ENCODE results near the gene MBNL3. TPM values are rescaled to one million over a fixed set of nuclear protein-coding genes. Genes with fewer than 3 reads are reported as not detected.

The MBNL3 gene
- total RNA-seq, 1 experiment from 2014 or later = 2.6 TPM

DNA sequence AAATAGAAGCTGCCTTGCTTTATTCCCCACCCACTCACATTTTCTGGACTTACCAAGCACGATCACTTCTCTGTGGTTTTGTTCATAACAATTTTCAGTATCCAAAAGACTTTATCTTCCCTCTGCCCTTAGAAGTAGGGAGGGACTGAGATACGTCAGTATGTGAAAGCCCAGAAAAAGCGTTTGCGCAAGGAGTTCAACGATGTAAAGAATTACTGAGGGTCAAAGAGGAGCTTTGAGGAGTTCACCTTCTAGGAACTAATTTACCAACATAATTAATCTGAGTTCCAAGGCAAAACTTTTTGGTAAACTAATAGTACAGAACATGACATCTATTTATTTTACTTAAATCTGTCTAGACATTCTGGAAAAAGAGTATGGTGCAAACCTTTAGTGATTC is 84.6 kb downstream of the MBNL3 start:
- H3K27me3 ChIP-seq (ENCODE audit: insufficient read depth, low read length) = no peaks in the 10 kb centered on the region
- no peak for DNase-seq
- no peak overlapping the region for H3K14ac ChIP-seq (ENCODE audit: insufficient read depth, low read length)
- no peaks in the 10 kb centered on the region for H3K9me3 ChIP-seq (ENCODE audit: control insufficient read depth, low read depth, low read length)
- H3K27me3 Mint-ChIP-seq (ENCODE audit: low read depth) = peaks cover 1% of the 10 kb centered on the region; the same call in 1 of the 2 replicates
- no peak overlapping the region for H3K23ac ChIP-seq (ENCODE audit: insufficient read length, low read depth, low read length)
- no peak overlapping the region for H3T11ph ChIP-seq (ENCODE audit: low read length)
- no peak overlapping the region for H3K4ac ChIP-seq (ENCODE audit: low read depth, low read length)
- WGBS (ENCODE audit: extremely low coverage, insufficient read length, low lambda C conversion rate) = no CpG with 5 or more reads among the region's 5 CpGs
- H3K4me1 ChIP-seq (ENCODE audit: insufficient read depth, low read length) = peaks cover 4% of the 10 kb centered on the region
- H3K36me3 Mint-ChIP-seq (ENCODE audit: insufficient read depth in 1 of 3, low read depth in 3 of 3) = peaks cover 0 to 5% (median 0%) of the 10 kb centered on the region in 3 experiments; a peak in 2 of 7 replicates
- H2AK5ac ChIP-seq (ENCODE audit: insufficient read length, low read length) = no peak overlapping the region
- no peak overlapping the region for H2BK12ac ChIP-seq (ENCODE audit: insufficient read length, low read depth, low read length)
- H3K27ac Mint-ChIP-seq = no peak overlapping the region
- H3K4me1 Mint-ChIP-seq = peaks cover 16 to 28% of the 10 kb centered on the region in 2 experiments
- H3K4me3 Mint-ChIP-seq = no peak overlapping the region
- no peak overlapping the region for H2BK120ac ChIP-seq (ENCODE audit: low read depth, low read length, poor library complexity, severe bottlenecking)
- no peaks in the 10 kb centered on the region for H3K79me1 ChIP-seq (ENCODE audit: insufficient read depth, low read depth, low read length, poor library complexity, severe bottlenecking)
- no peaks in the 10 kb centered on the region for H3K23me2 ChIP-seq (ENCODE audit: insufficient read length, low read depth, low read length, poor library complexity, severe bottlenecking)
- H3K56ac ChIP-seq (ENCODE audit: insufficient read length, low read depth, low read length) = no peak overlapping the region
- no peak overlapping the region for H2BK15ac ChIP-seq (ENCODE audit: low read depth, low read length)
- H4K20me1 ChIP-seq (ENCODE audit: control insufficient read depth, insufficient read depth, insufficient read length) = no peaks in the 10 kb centered on the region
- H3K27ac ChIP-seq (ENCODE audit: insufficient read length, low read depth, low read length) = no peak overlapping the region
- H4K91ac ChIP-seq (ENCODE audit: insufficient read length, low read depth, low read length) = no peak overlapping the region
- H3K18ac ChIP-seq (ENCODE audit: insufficient read length, low read depth, low read length) = no peak overlapping the region
- no peaks in the 10 kb centered on the region for H3K9me3 Mint-ChIP-seq
- H3K9ac ChIP-seq (ENCODE audit: extremely low read depth, insufficient read length, low read length) = no peak overlapping the region
- no peak overlapping the region for H4K5ac ChIP-seq (ENCODE audit: insufficient read length, low read depth, low read length)
- H2AFZ ChIP-seq (ENCODE audit: low read length) = no peak overlapping the region
- TF ChIP-seq, protein P1, sequence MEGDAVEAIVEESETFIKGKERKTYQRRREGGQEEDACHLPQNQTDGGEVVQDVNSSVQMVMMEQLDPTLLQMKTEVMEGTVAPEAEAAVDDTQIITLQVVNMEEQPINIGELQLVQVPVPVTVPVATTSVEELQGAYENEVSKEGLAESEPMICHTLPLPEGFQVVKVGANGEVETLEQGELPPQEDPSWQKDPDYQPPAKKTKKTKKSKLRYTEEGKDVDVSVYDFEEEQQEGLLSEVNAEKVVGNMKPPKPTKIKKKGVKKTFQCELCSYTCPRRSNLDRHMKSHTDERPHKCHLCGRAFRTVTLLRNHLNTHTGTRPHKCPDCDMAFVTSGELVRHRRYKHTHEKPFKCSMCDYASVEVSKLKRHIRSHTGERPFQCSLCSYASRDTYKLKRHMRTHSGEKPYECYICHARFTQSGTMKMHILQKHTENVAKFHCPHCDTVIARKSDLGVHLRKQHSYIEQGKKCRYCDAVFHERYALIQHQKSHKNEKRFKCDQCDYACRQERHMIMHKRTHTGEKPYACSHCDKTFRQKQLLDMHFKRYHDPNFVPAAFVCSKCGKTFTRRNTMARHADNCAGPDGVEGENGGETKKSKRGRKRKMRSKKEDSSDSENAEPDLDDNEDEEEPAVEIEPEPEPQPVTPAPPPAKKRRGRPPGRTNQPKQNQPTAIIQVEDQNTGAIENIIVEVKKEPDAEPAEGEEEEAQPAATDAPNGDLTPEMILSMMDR (conservative IDR thresholded peaks at IDR 0.05) = no peak
- no peaks in the 10 kb centered on the region for H3K79me2 ChIP-seq (ENCODE audit: insufficient read depth, low read length)
- no peak overlapping the region for H2BK20ac ChIP-seq (ENCODE audit: low read depth, low read length, poor library complexity, severe bottlenecking)
- no peak overlapping the region for H3K4me2 ChIP-seq (ENCODE audit: insufficient read depth, insufficient read length, low read length)
- no peak overlapping the region for H2BK5ac ChIP-seq (ENCODE audit: insufficient read length, low read length)
- H4K8ac ChIP-seq (replicated peaks; ENCODE audit: insufficient read length, low read depth, low read length) = no peak overlapping the region
